Measurements from ENCODE around the gene SIDT2.
"Not testable (repeated sequence)": the region's sequence is repeated elsewhere in the genome, so short reads cannot be mapped to it uniquely, and the experiment has no call there.

SIDT2 gene

DNA sequence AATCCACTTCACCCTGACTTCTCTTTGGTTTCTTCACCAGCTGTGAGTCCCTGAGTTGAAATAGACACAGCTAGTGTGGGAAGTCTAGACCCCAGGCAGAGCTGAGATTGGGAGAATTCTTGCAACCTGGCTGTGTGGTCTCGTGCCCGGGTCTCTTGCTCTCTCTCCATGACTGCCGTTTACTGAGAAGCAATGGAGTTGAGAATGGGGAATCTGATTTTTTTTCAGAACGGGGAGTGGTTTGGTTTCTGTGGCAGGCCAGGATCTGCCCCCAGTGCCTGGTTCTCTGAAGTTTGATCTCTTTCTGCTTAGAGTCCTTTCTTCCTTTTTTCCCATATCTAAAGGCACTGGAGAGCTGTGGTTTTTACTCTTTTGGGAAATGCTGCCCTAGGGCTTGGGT is 1.5 kb downstream of the SIDT2 start:
- no peak for TF ChIP-seq CTCF (IDR thresholded peaks at IDR 0.05; ENCODE audit: control insufficient read depth, extremely low read depth, insufficient read depth)
- no peak for DNase-seq (ENCODE audit: low read depth)
- peak overlapping the region; percentile 67 for H3K4me3 ChIP-seq (ENCODE audit: low read depth, low read length)

DNA sequence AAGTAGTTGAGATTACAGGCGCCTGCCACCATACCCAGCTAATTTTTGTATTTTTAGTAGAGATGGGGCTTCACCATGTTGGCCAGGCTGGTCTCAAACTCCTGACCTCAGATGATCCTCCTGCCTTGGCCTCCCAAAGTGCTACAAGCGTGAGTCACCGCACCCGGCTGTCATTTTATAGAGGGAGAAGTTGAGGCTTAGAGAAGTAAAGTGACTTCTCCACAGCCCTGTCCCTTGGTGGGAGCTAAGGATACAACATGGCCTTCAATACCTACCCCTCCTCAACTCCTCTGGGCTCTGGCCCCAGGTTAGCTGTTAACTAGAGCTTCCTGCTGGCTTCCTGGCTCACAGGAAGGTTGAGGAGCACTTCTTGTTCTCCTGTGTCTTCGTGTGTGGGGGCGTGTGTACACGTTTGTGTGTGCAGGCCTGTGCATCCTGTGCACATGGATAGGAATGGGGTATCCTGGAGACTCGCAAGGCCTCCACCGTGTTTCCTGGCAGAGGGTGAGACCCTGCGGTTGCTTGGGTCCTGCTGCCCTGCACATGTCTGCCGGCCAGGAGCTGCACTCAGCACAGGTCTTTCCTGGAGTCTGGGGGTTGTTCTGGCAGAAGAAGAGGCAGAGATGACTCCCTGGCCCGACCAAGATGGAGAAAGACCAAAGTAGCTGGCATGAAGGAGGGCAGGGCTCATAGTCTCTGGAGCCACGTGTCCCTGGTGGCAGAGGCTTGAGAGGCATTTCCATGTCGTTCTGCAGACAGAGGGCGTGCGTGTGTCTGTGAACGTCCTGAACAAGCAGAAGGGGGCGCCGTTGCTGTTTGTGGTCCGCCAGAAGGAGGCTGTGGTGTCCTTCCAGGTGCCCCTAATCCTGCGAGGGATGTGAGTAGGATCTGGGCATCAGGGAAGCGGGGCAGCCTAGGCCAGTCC is 2.4 kb downstream of the SIDT2 start:
- no peak for DNase-seq (ENCODE audit: low read depth)
- H3K4me3 ChIP-seq (ENCODE audit: low read depth, low read length), result no peak overlapping the region
- peak; percentile 28; the same call in 1 of the 2 replicates for TF ChIP-seq CTCF (IDR thresholded peaks at IDR 0.05; ENCODE audit: control insufficient read depth, extremely low read depth, insufficient read depth)

- no peak for TF ChIP-seq CTCF (IDR thresholded peaks at IDR 0.05; ENCODE audit: control insufficient read depth, extremely low read depth, insufficient read depth)
- no peak overlapping the region for H3K4me3 ChIP-seq (ENCODE audit: low read depth, low read length)
- no peak for DNase-seq (ENCODE audit: low read depth)
Measured at GRCh38 chr11:117181586-117182550, 3.3 kb downstream of the SIDT2 start.

DNA sequence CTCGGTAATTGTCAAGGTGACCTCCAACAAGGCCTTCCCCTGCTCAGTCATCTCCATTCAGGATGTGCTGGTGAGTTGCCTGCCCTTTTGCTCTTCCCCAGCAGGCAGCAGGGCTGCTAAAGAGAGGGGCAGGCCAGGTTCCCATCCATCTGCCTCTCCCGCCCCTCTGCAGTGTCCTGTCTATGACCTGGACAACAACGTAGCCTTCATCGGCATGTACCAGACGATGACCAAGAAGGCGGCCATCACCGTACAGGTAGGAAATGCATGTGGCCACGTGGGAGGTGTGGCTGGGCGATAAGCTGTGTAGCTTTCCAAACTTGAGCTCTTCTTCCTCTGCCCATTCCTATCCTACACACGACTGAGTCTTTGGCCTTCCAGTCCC is 4.0 kb downstream of the SIDT2 start:
- DNase-seq (ENCODE audit: low read depth), result no peak
- H3K4me3 ChIP-seq (ENCODE audit: low read depth, low read length), result no peak overlapping the region
- TF ChIP-seq CTCF (IDR thresholded peaks at IDR 0.05; ENCODE audit: control insufficient read depth, extremely low read depth, insufficient read depth), result no peak

DNA sequence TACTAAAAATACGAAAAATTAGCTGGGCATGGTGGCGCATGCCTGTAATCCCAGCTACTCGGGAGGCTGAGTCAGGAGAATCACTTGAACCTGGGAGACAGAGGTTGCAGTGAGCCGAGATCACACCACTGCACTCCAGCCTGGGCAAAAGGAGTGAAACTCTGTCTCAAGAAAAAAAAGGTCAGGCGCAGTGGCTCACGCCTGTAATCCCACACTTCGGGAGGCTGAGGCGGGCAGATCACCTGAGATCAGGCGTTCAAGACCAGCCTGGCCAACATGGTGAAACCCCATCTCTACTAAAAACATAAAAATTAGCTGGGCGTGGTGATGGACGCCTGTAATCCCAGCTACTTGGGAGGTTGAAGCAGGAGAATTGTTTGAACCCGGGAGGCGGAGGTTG is 4.6 kb downstream of the SIDT2 start:
- not testable (repeated sequence) for DNase-seq (ENCODE audit: low read depth); H3K4me3 ChIP-seq (ENCODE audit: low read depth, low read length)

- DNase-seq (ENCODE audit: low read depth), result peak; percentile 91
- no peak overlapping the region for H3K4me3 ChIP-seq (ENCODE audit: low read depth, low read length)
- no peak for TF ChIP-seq CTCF (IDR thresholded peaks at IDR 0.05; ENCODE audit: control insufficient read depth, extremely low read depth, insufficient read depth)
Measured at GRCh38 chr11:117183724-117184349, 5.3 kb downstream of the SIDT2 start.

Data from LNCaP clone FGC (cell line).